GM19455 (cell line): ENCODE results near the gene LZTR1.

Source experiments
- ATAC-seq: cut with Tn5 transposase; IDR thresholded peaks from one replicate; pipeline ENCODE4 v1.9.1; 2021; ENCODE audit not compliant: unreplicated experiment

Gene LZTR1

GRCh38 chr22:21012446-21013407 is 30.6 kb downstream of the LZTR1 start:
- ATAC-seq: no peak

- ATAC-seq: peak; percentile 12
Observed at GRCh38 chr22:21013657-21014201, 31.6 kb downstream of the LZTR1 start.

GRCh38 chr22:21014202-21014725 is 32.2 kb downstream of the LZTR1 start:
- ATAC-seq: peak; percentile 89

- ATAC-seq: no peak
Observed at GRCh38 chr22:21014726-21015465, 32.8 kb downstream of the LZTR1 start, which contains the start of gene P2RX6. Gene P2RX6 (plus strand): TSS chr22:21015165. CDS start chr22:21015175, 10 bp downstream.

DNA sequence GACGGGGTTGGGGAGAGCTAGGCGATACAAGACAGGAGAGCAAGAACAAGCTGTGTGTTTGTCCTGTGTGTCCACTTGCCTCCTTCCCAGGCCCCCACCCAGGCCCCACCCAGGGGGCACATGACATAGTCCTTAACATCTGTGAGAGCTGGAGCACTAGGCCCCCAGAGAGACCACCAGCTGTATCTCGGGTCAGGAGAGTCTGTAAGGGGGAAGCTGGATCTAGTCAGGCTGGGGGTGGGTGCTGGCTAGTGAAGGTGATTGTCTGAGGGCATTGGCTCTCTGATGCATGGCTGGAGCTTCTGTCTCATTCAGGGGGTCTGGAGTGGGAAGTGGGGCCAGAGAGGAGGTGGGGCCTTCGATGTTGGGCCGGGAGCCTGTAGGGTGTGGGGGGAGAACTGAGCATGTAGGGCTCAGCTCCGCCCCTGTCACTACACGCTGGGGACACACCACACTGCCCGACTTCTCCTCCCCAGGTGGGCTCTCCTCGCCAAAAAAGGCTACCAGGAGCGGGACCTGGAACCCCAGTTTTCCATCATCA is 33.4 kb downstream of the LZTR1 start:
- ATAC-seq: no peak

DNA sequence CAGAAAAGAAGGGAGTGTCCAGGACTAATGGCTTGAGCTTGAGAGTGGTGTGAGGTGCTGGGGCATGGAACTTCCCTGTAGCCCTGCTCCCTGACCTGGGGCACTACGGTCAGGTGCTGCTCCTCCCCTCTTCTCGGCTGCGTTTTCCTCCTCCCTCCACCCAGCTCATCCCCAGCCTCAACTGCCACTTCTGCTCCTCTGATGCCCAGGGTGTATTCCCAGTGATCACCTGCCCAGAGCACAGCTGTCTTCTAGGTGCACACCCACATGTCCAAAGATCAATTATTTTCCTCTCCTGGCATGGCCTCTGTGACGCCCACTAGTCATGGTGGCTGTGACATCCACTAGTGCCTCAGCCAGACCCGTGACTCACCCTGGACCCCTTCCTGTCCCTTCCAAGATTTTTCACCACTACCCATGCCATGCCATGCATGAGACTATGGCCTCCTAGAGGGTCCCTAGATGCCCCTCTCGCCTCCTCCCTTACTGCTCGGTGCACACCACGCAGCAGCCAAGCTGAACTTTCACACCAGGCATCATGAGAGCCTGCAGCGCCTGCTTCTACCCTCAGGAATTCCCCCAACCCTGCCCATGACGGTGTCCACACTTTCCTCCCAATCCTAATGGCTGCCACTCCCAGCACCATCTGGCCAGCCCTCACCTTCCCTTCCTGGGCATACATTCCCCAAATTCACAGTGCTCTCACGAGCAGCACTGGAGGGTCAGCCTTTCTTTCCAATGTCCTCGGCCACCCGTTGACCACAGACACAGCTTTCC is 34.7 kb downstream of the LZTR1 start:
- ATAC-seq: no peak

DNA sequence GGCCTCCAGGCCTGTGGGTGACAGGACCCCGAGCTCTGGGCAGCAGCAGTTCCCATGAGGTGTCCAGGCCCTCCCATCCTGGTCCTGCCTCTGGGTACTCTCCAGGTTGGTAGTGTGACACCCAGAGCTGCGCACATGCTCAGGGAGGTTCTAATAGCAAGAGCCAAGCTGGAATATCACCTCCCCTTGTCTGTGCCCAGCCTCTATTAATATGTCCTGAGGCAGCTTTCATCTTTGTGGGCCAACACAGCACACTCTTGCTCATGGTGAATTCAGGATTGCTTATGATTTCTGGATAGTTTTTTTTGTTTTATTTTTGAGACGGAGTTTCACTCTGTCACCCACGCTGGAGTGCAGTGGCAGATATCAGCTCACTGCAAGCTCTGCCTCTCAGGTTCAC is 36.2 kb downstream of the LZTR1 start:
- no peak for ATAC-seq

- no peak for ATAC-seq
Observed at GRCh38 chr22:21020802-21021429, 38.8 kb downstream of the LZTR1 start.

- ATAC-seq: no peak
Observed at GRCh38 chr22:21022507-21022906, 40.4 kb downstream of the LZTR1 start.

DNA sequence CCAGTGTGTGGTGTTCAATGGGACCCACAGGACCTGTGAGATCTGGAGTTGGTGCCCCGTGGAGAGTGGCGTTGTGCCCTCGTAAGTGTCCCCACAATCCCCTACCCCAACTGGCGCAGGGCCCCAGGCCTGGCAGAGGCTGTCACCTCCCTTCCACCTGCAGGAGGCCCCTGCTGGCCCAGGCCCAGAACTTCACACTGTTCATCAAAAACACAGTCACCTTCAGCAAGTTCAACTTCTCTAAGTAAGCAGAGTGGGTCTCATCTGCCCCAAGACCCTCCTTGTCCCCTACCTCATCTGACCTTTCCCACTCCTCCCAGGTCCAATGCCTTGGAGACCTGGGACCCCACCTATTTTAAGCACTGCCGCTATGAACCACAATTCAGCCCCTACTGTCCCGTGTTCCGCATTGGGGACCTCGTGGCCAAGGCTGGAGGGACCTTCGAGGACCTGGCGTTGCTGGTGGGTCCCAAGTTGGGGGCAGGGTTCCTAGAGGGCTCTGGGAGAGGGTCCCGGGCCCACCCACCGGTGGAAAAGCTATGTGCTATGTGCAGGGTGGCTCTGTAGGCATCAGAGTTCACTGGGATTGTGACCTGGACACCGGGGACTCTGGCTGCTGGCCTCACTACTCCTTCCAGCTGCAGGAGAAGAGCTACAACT is 41.0 kb downstream of the LZTR1 start:
- no peak for ATAC-seq

DNA sequence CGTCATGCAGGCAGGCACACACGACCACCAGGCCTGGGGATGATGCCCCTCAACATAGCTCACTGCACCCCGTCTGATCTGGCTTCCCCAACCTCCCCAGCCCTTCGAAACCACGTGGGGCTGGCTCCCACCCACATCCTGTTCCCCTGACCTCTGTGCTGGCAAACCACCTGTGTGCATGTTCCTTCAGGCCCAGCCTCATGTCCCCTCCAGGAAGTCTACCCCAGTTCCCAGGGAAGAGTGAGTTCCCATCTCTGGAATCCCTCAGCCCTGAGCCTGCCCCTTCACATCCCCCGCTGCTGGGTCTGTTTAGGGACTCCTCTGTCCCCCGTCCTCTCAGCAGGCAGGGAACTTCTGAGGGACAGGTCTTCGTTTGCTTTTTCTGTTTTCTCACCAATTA is 43.2 kb downstream of the LZTR1 start:
- ATAC-seq: no peak

DNA sequence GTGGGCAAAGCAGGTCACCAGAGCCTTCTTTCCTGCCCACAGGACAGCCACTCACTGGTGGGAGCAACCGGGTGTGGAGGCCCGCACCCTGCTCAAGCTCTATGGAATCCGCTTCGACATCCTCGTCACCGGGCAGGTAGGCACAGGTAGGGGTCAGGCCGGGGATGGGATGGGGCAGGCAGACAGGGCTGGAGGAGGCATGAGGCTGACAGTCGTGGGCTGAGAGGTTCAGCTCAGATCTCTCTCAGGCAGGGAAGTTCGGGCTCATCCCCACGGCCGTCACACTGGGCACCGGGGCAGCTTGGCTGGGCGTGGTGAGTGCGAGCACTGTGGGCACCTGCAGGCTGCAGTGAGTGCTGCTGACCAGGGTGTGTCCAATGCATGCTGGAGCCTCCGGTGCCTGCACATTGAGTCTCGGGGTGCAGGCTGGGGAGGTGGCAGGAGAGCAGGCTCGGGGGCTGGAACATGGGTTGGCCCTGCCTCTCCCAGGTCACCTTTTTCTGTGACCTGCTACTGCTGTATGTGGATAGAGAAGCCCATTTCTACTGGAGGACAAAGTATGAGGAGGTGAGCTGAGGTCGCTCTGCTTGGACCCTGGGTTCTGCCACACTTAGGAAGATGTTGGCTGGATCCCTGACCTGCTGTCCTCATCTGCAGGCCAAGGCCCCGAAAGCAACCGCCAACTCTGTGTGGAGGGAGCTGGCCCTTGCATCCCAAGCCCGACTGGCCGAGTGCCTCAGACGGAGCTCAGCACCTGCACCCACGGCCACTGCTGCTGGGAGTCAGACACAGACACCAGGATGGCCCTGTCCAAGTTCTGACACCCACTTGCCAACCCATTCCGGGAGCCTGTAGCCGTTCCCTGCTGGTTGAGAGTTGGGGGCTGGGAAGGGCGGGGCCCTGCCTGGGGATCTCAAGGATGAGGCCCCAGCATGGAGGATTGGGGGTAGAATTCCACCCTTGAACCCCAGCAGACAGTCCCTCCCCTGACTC is 44.0 kb downstream of the LZTR1 start:
- no peak for ATAC-seq

DNA sequence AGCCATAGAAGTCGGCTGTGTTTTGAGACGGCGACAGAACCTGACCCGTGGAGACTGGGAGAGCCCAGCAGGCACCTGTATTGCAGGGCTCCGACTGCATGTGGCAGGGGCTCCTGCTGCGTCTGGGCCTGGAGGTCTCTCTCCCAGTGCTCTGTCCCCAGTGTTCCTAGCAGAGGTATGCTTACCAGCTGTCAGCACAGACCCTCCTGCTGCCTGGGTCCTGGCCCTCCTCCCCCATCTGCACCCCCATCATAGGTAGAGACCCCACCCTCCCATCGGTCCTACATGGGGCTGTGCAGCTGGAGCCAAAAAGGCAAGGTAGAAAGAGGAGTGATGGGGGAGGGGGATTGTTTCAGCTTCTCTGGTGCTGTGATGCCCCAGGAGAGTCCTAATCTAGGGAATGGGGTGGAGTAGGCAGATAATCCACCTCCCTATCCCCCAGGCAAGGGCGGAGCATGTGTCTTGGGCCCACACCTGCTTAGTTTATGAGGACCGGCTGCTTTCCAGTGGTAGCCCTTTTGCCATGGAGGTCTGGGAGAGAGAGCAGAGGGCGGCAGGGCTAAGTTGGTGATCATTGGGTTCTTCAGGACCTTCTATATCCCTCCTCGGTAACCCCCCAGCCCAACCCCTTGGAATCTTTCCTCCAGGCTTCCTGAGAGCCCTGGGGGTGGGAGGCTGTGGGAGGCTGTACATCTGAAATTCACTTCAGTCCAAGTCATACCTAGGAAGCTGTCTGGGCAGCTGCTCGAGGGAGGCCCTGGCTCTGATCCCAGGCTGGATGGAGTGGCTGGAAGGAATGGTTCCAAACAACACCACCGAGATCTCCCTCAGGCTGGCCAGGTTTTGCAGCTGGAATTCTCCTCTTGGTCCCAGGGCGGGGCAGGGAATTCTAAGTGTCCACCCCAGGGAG is 44.9 kb downstream of the LZTR1 start:
- no peak for ATAC-seq

DNA sequence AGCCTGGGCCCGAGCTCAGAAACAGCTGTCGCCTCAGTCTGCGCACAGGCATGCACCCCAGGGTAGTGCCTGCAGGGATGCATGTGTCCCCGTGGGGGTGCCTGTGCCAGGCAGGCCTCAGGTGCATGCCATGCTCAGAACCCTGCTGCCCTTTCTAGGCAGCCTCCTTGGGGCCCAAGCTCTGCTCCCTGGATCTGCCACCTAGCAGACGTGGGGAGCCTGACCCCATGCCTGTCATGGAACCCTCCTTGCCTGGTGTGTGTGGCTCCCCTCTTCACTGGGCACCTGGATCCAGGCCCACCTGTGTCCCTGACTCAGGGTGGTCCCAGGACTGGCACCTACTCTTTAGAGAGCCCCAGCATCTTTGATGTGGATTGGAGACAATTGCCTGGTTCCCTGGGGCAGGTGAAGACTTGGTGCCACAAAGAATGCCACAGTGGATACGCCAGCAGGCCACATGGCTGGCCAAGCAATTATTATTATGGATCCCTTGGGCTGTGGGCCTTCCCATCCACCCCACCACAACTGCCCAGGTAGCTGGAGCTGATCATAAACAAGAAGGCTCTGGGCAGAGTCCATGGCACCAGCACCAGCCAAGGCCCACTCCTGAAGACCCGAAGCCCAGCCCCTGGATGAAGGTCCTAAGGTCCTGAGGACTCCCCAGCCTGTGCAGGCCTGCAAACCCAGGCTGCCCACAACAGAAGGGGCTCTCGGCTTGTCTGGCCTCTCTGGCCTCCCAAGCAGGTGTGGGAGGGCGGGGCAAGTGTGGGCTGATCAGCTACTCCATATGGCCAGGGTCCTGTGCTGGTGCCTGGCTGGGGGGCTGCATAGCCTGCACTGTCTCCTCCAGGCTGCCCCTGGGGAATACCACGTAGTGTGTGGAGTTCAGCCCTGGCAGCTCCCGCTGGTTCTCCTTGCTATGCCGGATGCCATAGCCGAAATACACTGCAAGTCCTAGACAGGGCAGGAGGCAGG is 46.5 kb downstream of the LZTR1 start:
- no peak for ATAC-seq

- no peak for ATAC-seq
Observed at GRCh38 chr22:21029486-21030025, 47.5 kb downstream of the LZTR1 start.

DNA sequence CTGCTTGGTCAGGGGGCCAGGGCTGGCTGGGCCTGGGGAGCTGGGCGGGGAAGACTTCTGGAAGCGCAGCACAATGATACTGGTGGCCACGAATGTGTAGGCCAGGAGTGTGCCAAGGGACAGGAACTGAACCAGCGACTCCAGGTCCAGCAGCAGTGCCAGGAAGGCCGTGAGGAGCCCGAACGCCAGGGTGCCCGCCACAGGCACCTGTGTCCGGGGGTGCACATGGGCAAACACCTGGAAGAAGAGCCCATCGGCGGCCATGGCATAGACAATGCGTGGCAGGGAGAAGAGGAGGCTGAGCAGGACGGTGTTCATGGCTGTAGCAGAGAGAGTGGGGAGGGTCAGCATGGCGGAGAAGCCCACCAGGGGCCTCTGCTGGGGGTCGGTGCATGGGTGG is 47.9 kb downstream of the LZTR1 start:
- ATAC-seq: no peak
